Brain microvascular endothelial cell (primary cell): ENCODE results near the gene PDPN.

Experiments
- DNase-seq: peaks from one replicate; pipeline ENCODE4 v3.0.0-alpha.2; 2020
- H3K27ac ChIP-seq: fragments of 250-450 bp; sonication (Bioruptor Pico); 2 replicates; pipeline ENCODE4 v1.5.1; 2020; ENCODE audit warnings: mild to moderate bottlenecking, moderate library complexity
- H3K27me3 ChIP-seq: fragments of 250-450 bp; sonication (Bioruptor Pico); replicated peaks from 2 replicates; pipeline ENCODE4 v1.5.1; 2020; ENCODE audit warnings: mild to moderate bottlenecking
- H3K36me3 ChIP-seq: fragments of 250-450 bp; sonication (Bioruptor Pico); replicated peaks from 2 replicates; pipeline ENCODE4 v1.5.1; 2020; ENCODE audit warnings: mild to moderate bottlenecking
- H3K4me3 ChIP-seq: 2 replicates; pipeline ENCODE4 v1.5.1; 2011; ENCODE audit warnings: low read depth, mild to moderate bottlenecking, control low read depth, low read length, moderate library complexity
- in situ Hi-C: cut with HindIII; loops from 2 replicates; pipeline ENCODE4 v1.10.0; 2017; ENCODE audit warnings: low sequenced_read_pairs, low pct_ligation_motif_present
- TF ChIP-seq, protein P1 (sequence below): IDR thresholded peaks from 2 replicates; pipeline ENCODE4 v1.5.1; 2011; ENCODE audit warnings: low read depth, mild to moderate bottlenecking, moderate library complexity, low read length, control low read depth, inconsistent platforms; ENCODE audit errors: missing control alignments

Gene PDPN

DNA sequence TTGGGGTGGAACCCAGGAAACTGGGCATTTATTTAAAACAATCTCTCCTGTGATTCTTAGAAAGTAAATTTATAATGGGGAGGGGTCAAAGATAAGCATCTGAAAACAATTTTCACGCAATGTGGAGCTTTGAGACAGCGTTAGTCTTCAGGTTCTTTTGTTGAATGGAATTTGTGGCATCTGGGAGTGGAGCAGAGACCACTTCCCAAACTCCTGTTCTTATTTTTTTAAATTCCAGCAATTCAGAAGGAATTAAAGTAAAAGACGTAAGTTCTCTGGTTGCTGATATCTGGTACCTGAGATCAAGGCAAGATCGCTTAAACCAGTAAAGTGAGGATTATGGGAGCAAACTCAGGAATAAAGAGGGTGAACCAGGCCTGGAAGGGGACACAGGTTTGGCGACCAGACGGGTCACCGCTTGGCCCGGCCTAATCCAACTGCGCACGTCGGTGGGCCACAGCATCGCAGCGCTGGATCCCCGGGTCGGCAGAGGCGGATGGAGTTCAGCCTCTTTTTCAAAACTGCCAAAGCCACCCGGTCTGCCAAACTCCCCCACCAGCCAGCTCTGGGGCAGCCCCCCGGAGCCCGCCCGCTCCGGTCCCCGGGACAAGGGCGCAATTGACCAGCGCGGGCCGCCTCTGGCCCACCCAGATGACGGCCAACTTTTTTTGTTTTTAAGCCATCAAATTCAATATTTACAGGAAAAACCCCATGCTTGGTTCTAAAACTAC lies 754 bp upstream of the PDPN start:
- TF ChIP-seq, protein P1, sequence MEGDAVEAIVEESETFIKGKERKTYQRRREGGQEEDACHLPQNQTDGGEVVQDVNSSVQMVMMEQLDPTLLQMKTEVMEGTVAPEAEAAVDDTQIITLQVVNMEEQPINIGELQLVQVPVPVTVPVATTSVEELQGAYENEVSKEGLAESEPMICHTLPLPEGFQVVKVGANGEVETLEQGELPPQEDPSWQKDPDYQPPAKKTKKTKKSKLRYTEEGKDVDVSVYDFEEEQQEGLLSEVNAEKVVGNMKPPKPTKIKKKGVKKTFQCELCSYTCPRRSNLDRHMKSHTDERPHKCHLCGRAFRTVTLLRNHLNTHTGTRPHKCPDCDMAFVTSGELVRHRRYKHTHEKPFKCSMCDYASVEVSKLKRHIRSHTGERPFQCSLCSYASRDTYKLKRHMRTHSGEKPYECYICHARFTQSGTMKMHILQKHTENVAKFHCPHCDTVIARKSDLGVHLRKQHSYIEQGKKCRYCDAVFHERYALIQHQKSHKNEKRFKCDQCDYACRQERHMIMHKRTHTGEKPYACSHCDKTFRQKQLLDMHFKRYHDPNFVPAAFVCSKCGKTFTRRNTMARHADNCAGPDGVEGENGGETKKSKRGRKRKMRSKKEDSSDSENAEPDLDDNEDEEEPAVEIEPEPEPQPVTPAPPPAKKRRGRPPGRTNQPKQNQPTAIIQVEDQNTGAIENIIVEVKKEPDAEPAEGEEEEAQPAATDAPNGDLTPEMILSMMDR: no peak
- DNase-seq: no peak
- in situ Hi-C loops: no loop called here
- Histone ChIP-seq H3K27me3 (peaks cover 3% of the 10 kb centered on the region), H3K36me3 (no peaks in the 10 kb centered on the region), H3K27ac (no peak overlapping the region), H3K4me3 (no peak overlapping the region)

DNA sequence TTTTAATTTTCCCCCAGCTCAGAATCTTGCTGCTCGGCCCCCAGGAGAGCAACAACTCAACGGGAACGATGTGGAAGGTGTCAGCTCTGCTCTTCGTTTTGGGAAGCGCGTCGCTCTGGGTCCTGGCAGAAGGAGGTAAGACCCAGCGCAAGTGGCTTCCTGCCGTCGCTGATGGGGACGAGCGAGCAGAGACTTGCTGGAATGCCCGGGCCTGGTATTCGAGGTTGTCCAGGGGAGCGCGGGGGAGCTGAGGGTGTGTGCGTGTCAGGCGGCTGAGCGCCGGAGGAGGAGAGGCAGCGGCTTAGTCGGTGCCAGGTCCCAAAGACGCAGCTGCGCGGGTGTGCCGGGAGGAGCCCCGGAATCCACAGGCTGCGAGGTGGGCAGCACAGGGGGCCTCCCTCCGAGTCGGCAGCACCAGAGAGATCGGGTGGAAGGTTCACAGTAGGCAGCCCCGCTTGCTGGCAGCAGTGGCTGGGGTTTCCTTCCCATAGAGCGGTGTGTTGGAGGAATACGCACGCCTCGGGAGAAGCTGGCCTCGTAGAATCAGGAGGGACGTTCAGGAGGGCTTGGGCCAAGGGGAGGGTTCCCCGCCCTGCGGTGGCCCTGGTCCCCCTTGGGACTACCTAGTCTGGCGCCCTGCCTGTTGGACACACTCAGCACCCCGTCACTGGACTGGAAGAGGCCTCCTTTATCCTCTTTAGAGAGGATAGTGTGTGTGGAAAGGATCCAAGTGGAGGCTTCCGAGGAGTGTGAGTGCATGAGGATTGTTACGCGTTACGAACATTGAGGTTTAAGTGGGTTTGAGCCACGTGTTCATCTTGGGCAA lies 547 bp downstream of the PDPN start:
- TF ChIP-seq, protein P1: no peak
- peaks cover 3% of the 10 kb centered on the region for H3K27me3 ChIP-seq
- H3K4me3 ChIP-seq: peak overlapping the region; percentile 27
- no peak for DNase-seq
- no peaks in the 10 kb centered on the region for H3K36me3 ChIP-seq
- in situ Hi-C loops: no loop called here
- H3K27ac ChIP-seq: no peak overlapping the region

DNA sequence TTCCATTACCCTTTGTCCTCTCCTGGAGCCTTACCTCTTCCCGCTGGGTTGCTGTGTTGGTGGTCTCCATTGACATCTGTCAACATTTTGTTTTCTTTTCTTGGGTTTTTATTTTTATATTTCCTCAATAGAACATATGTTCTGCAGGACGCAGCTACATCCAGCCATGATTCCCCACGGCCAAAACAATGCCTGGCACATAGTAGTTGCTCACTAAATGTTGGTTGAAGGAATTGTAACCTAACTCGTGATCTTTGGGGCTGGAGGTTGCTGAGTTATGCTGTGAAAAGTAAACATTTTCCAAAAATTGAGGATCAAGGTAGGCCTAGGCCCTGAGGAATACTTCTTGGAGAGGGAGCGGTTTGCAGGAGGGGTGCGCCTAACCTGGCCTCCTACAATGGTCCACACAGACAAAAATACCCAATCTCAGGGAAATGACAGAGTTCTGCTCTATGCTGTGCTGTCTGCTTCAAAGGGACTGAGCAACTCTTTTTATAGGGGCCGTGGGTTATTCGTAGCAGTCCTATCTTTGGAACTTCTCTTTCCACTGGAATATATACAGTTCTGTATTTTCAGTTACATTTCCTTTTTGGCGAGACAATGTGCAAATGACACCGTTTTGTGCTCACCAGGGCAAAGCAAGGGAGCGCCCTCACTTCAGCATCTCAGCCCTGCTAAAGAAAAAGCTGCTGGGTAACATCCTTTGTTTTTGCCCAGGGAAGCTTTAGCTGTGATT lies 1.4 kb downstream of the PDPN start:
- DNase-seq: no peak
- Histone ChIP-seq H3K27me3 (peaks cover 3% of the 10 kb centered on the region), H3K27ac (no peak overlapping the region), H3K36me3 (no peaks in the 10 kb centered on the region), H3K4me3 (no peak overlapping the region)
- TF ChIP-seq, protein P1: no peak
- in situ Hi-C loops: no loop called here

DNA sequence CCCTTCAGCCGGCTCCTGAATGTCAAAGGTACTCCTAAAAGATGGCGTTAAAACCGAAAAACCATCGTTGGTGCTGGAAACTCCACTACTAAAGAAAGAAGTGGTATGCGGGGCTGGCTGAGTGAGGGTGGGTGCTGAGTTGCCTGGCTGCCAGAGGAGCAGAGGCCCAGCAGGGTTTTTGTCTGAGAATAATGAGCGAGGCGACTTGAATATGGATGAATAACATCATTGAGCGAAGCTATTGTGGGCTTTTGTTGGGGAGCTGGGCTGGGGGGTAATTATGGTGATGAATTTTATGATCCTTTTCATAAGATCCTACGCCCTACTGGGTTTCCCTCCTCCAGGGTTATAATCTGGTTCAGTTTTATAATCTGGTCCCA lies 2.0 kb downstream of the PDPN start:
- DNase-seq: no peak
- TF ChIP-seq, protein P1: no peak
- Histone ChIP-seq H3K36me3 (no peaks in the 10 kb centered on the region), H3K27me3 (peaks cover 3% of the 10 kb centered on the region), H3K4me3 (no peak overlapping the region), H3K27ac (no peak overlapping the region)
- in situ Hi-C loops: no loop called here

DNA sequence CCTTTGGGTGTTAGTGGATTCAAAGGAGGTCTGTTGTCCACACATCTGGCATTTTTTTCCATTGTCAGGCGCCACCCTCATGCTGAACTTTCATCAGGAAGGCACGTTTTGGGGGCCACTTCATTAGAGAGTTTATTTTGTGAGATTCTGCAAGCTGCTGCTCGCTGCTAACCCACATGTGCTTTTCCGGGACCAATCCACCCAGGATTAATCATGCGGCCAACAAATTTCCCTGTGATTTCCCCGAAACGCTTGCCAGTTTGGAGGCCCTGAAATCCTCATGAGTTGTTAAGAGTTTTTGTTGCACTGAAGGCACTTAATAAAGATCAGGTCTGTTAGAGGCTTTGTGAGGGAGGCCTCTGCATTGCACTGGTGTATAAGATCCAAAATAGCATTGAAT lies 2.4 kb downstream of the PDPN start:
- no peak overlapping the region for H3K27ac ChIP-seq
- in situ Hi-C loops: no loop called here
- TF ChIP-seq, protein P1: no peak
- H3K27me3 ChIP-seq: peaks cover 3% of the 10 kb centered on the region
- DNase-seq: no peak
- H3K4me3 ChIP-seq: no peak overlapping the region
- H3K36me3 ChIP-seq: no peaks in the 10 kb centered on the region
